ENCODE results near the gene LTF.
"Not testable (repeated sequence)": the region's sequence is repeated elsewhere in the genome, so short reads cannot be mapped to it uniquely, and the experiment has no call there.

Gene LTF

GRCh38 chr3:46395210-46395661 is 69.5 kb downstream of the LTF start:
- TF ChIP-seq, protein P1, sequence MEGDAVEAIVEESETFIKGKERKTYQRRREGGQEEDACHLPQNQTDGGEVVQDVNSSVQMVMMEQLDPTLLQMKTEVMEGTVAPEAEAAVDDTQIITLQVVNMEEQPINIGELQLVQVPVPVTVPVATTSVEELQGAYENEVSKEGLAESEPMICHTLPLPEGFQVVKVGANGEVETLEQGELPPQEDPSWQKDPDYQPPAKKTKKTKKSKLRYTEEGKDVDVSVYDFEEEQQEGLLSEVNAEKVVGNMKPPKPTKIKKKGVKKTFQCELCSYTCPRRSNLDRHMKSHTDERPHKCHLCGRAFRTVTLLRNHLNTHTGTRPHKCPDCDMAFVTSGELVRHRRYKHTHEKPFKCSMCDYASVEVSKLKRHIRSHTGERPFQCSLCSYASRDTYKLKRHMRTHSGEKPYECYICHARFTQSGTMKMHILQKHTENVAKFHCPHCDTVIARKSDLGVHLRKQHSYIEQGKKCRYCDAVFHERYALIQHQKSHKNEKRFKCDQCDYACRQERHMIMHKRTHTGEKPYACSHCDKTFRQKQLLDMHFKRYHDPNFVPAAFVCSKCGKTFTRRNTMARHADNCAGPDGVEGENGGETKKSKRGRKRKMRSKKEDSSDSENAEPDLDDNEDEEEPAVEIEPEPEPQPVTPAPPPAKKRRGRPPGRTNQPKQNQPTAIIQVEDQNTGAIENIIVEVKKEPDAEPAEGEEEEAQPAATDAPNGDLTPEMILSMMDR (IDR thresholded peaks at IDR 0.05; ENCODE audit: low read depth, low read length), result no peak
- no peak overlapping the region for H3K4me3 ChIP-seq (ENCODE audit: low read depth, low read length)

GRCh38 chr3:46393554-46394434 is 70.9 kb downstream of the LTF start:
- H3K4me3 ChIP-seq (ENCODE audit: low read depth, low read length), result no peak overlapping the region
- TF ChIP-seq, protein P1 (IDR thresholded peaks at IDR 0.05; ENCODE audit: low read depth, low read length), result no peak

GRCh38 chr3:46393011-46393410 is 71.7 kb downstream of the LTF start:
- no peak overlapping the region for H3K4me3 ChIP-seq (ENCODE audit: low read depth, low read length)
- TF ChIP-seq, protein P1 (IDR thresholded peaks at IDR 0.05; ENCODE audit: low read depth, low read length), result no peak

DNA sequence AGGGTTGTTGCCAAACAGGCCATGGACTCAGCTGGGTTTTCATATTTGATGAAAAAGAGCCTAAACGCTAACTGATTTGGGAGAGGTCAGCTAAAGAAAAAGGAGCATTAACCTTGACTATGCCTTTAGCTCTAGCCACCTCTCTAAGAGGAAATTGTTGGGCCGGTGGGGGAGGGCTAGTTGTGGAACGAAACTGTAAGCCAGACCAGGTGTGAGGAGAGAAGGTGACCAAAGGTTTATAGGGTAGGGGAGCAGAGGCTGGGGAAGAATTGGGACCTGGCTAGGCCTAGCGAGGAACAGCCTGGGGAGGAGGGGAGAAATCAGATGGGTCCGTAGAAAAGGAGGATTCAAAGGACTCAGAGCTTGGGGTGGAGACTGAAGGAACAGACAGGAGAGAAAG is 73.2 kb downstream of the LTF start:
- H3K4me3 ChIP-seq (ENCODE audit: low read depth, low read length), result not testable (repeated sequence)

DNA sequence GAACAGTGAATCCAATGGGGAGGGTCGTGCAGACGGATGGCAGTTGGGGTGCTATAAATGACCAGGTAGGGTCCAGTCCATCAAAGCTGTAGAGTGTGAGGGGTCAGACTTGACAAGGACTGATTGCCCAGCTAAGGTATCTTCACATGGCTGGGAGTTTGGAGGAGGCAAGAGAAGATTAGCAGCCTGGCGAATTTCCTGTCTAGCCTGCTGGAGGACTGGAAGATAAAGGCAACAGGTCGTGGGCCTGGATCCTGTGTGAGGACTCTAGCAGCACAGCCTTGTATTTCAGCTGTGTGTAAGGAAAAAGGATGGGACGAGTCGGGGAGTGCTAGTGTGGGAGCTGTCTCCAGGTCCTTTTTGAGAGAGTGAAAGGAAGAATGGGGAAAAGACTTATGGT is 75.4 kb downstream of the LTF start:
- TF ChIP-seq, protein P1 (IDR thresholded peaks at IDR 0.05; ENCODE audit: low read depth, low read length), result no peak
- H3K4me3 ChIP-seq (ENCODE audit: low read depth, low read length), result no peak overlapping the region

GRCh38 chr3:46388847-46389246 is 75.9 kb downstream of the LTF start:
- H3K4me3 ChIP-seq (ENCODE audit: low read depth, low read length), result not testable (repeated sequence)

- no peak overlapping the region for H3K4me3 ChIP-seq (ENCODE audit: low read depth, low read length)
- TF ChIP-seq, protein P1 (IDR thresholded peaks at IDR 0.05; ENCODE audit: low read depth, low read length), result no peak
Observed at GRCh38 chr3:46386205-46386604, 78.5 kb downstream of the LTF start.

Data from WI38 (cell line).